ENCODE data around the gene NUCKS1.

The NUCKS1 gene, protein sequence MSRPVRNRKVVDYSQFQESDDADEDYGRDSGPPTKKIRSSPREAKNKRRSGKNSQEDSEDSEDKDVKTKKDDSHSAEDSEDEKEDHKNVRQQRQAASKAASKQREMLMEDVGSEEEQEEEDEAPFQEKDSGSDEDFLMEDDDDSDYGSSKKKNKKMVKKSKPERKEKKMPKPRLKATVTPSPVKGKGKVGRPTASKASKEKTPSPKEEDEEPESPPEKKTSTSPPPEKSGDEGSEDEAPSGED

GRCh38 chr1:205750138-205751035 is at the start of gene NUCKS1:
Gene NUCKS1, minus strand, starts transcription at chr1:205750182. Its CDS starts 209 bp downstream, at chr1:205749973.
- peak; percentile 98 for DNase-seq

GRCh38 chr1:205798577-205798976 is 48.6 kb upstream of the NUCKS1 start:
- no peak for DNase-seq

DNA sequence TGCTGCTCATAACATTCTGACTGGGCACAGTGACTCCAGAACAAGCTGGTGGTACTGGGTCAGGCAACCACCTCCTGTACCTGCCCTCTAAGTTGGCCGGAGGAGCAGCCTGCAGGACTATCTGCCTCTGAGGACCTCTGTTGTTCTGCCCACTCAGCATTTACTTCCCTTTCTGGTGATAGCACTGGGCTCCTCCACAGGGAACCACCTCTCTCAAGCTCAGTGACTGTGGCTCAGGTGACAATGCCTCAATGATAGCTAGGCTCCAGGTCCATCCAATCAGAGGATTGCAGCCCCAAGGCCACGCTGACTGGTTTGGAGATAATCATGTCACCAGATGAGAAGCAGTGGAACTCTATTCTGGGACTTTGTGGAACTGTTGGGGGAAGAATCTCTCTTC is 47.2 kb upstream of the NUCKS1 start:
- DNase-seq, result no peak

GRCh38 chr1:205794011-205794730 is 44.2 kb upstream of the NUCKS1 start:
- DNase-seq, result no peak

DNA sequence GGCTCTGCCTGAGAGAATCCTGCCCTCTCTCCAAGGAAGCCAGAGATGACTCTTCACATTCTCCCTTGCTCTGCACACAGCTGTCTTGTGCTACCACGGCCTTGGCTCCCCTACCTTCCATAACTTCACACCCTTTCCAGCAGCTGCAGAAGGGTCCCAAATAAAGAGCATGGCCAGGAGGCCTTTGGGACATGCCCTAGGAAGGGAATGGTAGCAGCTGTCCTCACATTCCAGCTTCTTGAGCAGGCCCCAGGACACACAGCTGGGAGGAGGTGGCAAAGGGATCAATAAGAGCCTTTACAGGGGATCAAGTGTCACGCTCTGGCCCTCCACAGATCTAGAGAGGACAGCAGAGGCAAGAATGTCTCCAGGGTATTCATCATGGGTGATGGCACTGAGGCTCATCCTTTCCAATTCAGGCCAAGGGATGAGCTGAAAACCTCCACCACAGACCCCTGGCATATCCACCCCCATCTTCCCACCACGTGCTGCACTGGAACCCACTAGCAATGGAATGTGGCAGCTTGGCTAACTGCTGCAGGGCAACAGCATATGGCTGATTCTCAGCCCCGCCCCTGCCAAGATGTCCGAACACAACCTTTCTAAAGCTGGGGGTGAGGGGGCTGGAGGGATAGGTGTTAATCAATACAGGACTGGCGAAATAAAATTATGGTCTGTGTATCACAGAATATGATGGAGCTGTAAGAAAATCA is 43.1 kb upstream of the NUCKS1 start:
- no peak for DNase-seq

DNA sequence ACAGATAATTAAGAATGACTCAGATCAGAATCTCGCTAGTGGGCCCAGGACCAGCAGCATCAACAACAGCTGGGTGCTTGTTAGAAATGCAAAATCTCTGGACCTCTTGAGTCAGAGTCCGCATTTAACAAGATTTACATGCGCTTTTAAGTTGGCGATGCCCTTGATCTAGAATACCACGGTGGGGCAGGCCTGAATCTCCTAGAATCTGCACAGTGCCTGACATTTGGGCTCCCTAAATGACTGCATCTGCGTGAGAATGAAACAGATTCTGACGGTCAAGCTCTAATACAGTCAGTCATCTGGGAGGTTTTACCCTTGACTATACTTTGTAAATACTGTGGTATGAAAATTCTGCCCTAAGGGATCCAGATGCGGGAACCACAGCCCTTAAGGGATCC is 42.5 kb upstream of the NUCKS1 start:
- DNase-seq, result no peak

DNA sequence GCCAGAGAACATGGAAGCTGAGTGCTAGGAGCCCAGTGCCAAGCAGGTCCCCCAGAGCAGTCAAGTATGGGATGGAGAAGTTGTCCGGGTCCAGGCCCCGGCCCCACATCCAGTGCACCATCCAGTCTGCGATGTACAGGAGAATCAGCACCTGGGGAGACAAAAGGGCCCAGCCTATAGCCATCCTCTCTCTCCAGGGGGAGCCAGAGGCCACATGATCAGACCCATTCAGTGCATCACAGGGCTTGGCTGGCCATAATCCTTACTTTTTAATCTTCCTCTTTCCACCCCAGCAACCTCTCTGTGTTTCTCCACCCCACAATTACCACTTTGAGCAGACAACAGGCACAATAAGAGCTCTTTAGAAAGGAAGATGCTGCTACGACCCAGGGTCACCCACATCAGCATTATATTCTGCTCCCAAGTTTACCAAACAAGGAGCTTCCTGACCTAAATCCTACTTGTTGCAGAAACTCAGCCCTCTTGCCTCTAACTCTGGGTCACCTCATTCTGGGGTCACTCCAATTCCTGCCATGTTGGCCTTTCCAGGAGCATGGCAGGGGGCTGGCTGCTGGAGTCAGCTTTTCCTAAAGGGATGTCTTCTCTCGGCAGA is 41.7 kb upstream of the NUCKS1 start:
- DNase-seq, result peak; percentile 19

GRCh38 chr1:205787287-205787916 is 37.4 kb upstream of the NUCKS1 start:
- DNase-seq, result no peak

DNA sequence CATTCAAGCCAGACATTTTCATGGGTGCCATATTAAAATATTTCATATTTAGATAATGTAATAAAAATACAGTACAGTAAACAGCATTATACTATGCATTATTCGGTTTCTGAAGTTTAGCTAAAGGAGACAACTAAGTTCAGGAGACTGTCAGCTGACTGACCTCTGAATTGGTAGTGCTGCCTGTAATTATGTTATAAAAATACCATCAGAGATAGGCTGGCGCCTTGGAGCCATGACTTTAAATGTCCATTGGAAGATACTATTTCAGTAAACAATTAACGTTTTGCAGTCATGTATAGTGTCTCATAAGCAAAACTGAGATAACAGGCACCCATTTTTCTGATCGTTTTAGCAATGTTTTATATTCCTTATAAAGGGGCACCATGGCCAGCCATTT is 36.6 kb upstream of the NUCKS1 start:
- no peak for DNase-seq

- no peak for DNase-seq
Observed at GRCh38 chr1:205785446-205785845, 35.5 kb upstream of the NUCKS1 start.

DNA sequence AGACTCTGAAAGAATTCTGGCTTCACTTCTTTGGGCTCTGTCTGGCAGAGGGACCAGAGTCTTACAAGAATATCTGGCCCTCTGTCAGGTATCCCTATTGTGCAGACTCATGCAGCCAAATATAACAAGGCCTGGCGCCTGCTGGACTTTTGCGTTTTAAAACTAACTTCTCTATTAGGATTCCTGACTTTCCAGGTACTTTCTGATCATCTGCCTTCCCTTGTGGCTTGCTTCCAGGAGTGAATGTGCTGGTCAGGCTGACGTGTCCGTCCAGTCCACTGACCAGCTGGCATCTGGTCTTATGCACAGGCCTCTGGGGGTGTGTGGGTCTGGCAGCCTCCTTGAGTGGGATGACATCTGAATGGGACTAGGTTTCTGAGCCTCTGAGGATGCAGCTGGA is 33.9 kb upstream of the NUCKS1 start:
- no peak for DNase-seq

GRCh38 chr1:205783433-205783795 is 33.4 kb upstream of the NUCKS1 start:
- DNase-seq, result no peak

DNA sequence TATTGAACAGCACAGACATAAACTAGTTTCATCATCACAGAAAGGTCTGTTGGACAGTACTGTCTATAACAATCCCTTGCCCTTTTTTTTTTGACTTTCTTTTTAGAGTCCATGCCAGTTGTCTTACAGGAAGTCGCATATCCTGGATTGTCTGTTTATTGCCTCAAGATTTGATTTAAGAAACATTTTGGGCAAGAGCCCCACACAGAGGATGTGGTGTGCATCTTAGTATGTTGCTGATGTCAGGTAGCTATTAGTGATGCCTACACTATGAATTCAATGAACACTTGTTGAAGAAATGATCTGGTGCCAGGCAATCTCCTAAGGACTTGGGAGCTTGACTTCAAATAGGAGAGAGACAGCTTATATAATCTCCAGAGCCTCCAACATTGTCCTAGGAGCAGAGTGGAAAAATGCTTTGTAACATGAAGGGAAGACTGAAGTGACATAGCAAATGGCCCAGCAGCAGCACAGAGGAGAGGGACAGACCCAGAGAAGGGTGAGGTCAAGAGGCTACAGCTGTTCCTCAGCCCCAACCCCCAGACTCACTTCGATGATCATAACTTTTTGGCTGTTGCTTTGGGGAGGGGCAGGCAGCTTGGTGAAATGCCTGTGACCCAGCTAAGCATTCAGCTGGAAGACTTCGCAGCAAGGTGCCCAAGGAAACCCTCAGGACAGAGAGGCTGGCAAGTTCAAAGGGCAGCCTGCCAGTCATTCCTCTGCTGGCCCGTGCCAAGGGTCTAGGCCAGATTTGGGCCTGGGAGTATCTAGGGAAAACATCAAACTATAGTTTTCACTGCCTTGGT is 32.8 kb upstream of the NUCKS1 start:
- no peak for DNase-seq

GRCh38 chr1:205780335-205780734 is 30.4 kb upstream of the NUCKS1 start:
- DNase-seq, result no peak

GRCh38 chr1:205777994-205778393 is 28.0 kb upstream of the NUCKS1 start:
- DNase-seq, result no peak

DNA sequence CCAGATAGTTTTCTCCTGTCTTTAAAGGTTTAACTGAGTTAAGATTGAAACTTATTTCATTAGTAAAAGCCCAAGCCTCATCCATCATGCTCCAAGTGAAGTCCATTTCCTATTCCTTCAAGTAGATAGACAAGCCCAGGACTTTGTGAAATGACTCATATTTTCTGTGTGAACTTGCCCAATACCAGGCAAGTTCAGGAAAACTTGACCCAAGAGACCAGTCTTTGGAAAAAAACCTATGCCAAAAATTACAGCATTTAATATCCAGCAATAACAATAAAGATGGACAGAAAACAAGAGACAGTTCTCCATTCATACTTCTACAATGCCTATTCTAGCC is 25.7 kb upstream of the NUCKS1 start:
- no peak for DNase-seq

DNA sequence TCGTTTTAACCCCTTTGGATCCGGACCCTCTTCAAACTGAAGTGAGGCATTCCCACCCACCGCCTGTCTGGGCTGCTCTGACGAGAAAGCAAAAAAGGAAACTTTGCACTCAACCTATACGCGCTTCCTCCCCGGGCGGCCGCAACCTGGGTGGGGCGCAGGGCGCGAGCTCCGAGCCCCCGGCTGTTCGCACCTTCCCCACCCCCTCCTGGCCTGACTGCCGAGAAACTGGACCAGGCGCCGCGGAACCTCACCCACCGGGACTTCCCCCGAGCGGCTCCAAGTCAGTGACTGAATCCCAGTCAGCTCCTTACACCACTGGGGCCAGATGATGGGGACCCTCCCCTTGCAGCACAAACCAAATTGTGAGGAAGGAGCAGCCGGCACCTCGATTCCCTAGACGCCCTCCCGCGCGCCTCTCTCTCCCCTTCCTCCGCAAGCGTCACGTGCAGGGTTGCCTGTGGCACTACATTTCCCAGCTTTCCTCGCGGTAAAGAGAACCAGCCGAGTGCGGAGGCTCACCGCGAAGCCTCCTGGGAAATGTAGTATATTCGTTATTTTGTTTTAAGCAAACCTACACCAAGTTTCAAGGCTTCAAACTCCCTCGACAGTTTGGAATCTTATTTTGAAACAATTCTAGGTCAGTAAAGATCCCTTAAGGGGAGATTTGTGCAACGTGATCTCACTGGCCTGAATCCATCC is 25.2 kb upstream of the NUCKS1 start, which contains the start of gene RAB29:
RAB29 (minus strand) TSS at position 468 of the 702 bp plus-strand sequence. CDS start 526 bp downstream, outside the sequence.
- peak; percentile 90 for DNase-seq

DNA sequence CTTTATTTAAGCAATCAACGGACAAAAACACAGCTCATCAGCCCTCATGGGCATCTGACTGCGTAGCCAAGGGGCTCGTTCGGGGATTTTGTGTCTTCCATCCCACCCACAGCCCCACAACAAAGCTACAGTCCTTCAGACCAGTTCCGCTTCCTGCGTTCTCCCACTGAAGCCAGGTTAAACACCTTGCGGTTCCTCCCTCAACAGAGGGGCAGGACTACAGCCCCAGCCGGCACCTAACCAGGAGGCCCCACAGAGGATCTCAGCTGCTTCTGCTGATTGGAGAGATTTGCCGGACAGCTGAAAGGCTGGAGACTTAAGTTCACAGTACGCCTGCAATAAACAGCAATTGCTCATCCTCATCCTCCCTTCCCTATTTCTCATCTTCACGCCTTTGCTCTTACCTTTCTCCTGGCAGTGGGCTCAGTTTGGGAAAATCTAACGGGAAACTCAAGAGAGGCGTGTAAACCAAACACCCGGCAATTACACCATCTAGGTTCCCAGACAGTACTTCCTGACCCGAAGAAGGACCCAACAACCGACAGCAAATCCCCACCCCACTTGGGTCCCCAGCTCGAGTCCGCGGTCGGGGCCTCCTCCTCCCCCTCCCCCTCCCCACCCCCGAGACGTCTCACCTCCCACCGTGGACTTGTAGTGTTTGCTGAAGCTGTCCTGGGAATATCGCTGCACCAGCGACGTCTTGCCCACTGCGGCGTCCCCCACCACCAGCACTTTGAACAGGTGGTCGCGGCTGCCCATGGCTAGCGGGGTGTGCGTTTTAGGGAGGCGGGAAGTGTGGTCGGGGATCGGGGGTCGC is 24.4 kb upstream of the NUCKS1 start:
- no peak for DNase-seq

- DNase-seq, result no peak
Observed at GRCh38 chr1:205772607-205773032, 22.6 kb upstream of the NUCKS1 start.

GRCh38 chr1:205770618-205771017 is 20.6 kb upstream of the NUCKS1 start:
- no peak for DNase-seq
